GM12864 (cell line): ENCODE measurements around the gene ABCG1.

Experiments used
- DNase-seq: peaks from one replicate; pipeline ENCODE4 v3.0.0-alpha.2; 2011; ENCODE audit warnings: low read depth
- H3K4me3 ChIP-seq: 2 replicates; pipeline ENCODE4 v1.5.1; 2011; ENCODE audit warnings: mild to moderate bottlenecking, low read depth, low read length, control low read depth
- TF ChIP-seq, protein P1 (sequence below): IDR thresholded peaks from 2 replicates; pipeline ENCODE4 v1.5.1; 2011; ENCODE audit warnings: low read depth, mild to moderate bottlenecking, moderate library complexity, low read length, control low read depth, inconsistent platforms; ENCODE audit errors: missing control alignments

Gene ABCG1

DNA sequence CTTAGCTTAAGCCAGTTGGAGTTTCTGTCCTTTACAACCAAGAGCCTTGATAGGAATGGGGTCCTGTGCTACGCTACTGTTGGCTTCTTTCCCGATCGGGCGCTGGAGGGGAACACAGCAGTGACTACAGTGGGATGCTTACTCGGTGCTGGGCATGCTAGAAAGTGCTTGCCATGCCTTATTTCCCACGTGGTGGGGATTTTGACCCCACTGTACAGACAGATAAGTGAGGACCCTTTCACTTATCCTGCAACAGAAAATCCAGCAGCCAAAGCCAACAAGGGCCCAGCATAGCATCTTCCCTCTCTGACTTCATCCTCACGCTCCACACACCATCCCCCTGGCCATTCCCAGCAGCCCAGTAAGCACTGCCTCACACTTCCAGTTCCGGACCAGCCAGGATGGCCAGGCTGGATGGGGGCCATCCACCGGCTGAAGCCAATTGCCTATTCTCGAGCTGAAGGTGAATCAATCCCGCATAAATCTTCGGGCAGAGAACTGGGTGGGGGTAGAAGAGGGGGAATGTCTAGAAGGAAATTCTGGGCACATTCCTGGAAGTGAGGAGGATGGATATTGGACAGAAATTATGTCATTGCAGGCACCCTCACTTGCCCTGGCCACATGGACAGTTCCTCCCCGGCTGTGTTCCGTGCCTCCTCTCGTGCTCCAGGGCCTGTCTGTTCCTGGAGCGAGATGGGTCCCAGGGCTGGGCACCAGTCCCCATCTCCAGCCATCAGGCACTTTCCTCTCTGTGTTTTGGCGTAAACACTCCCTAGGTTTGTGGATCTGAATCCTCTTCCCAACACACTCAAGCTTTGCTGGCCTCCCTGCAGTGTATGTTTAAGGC is 2.0 kb upstream of the ABCG1 start:
- no peak for DNase-seq
- TF ChIP-seq, protein P1, sequence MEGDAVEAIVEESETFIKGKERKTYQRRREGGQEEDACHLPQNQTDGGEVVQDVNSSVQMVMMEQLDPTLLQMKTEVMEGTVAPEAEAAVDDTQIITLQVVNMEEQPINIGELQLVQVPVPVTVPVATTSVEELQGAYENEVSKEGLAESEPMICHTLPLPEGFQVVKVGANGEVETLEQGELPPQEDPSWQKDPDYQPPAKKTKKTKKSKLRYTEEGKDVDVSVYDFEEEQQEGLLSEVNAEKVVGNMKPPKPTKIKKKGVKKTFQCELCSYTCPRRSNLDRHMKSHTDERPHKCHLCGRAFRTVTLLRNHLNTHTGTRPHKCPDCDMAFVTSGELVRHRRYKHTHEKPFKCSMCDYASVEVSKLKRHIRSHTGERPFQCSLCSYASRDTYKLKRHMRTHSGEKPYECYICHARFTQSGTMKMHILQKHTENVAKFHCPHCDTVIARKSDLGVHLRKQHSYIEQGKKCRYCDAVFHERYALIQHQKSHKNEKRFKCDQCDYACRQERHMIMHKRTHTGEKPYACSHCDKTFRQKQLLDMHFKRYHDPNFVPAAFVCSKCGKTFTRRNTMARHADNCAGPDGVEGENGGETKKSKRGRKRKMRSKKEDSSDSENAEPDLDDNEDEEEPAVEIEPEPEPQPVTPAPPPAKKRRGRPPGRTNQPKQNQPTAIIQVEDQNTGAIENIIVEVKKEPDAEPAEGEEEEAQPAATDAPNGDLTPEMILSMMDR, result no peak

DNA sequence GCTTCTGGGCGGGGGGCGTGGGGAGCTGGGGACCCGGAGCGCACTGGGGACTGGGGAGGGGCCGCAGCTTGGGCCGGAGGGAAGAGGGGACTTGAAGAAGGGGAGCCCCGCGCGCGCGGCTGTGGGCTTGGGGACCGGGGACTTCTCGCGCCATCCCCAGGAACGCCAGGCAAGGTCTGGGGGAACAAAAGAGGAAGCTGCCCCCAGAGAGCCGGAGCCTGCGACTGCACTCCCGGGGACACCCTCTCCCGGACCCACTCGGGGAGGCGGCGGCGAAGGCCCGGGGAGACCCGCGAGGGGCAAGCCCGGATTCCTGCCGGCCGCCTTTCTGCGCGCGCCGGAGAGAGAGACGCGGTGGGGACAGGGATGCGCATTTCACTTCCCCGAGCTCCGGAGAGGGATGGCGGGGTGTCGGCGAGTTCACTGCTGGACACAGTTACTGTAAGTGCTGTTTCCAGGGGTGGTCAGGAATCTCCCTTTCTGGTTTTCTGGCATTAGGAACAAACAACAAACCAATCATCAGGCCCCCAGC is 732 bp downstream of the ABCG1 start:
- DNase-seq, result no peak
- TF ChIP-seq, protein P1, result no peak
- peak overlapping the region; percentile 58 for H3K4me3 ChIP-seq

More for the DNA sequence above, 2.0 kb upstream of the ABCG1 start:
- no peak overlapping the region for H3K4me3 ChIP-seq

DNA sequence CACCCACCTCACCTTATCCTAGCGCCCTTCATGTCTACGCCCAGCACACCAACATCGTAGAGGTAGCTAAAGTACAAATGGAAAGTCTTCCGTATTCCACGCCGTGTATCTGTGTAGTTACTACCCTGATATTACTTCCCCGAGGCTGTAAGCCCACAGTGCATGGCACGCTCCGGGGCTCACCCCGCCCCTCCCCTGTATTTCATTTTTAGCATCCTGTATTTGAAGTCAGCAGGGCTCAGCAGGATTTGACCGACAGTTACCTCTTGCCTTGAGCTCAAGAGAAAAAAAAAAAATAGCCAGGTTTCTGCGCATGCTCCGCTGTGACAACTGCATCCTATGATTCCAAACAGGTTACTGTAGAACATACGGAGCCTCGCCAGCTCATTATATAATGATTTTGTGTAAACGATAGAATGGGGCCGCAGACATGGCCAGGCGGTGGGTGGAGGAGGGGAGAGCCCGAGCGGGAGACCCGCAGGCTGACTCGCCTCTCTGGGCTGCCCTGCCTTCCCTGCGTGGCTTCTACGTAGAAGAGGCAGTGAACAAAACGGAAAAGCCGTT is 1.3 kb downstream of the ABCG1 start:
- DNase-seq, result peak; percentile 68
- TF ChIP-seq, protein P1, result no peak
- H3K4me3 ChIP-seq, result peak overlapping the region; percentile 58

DNA sequence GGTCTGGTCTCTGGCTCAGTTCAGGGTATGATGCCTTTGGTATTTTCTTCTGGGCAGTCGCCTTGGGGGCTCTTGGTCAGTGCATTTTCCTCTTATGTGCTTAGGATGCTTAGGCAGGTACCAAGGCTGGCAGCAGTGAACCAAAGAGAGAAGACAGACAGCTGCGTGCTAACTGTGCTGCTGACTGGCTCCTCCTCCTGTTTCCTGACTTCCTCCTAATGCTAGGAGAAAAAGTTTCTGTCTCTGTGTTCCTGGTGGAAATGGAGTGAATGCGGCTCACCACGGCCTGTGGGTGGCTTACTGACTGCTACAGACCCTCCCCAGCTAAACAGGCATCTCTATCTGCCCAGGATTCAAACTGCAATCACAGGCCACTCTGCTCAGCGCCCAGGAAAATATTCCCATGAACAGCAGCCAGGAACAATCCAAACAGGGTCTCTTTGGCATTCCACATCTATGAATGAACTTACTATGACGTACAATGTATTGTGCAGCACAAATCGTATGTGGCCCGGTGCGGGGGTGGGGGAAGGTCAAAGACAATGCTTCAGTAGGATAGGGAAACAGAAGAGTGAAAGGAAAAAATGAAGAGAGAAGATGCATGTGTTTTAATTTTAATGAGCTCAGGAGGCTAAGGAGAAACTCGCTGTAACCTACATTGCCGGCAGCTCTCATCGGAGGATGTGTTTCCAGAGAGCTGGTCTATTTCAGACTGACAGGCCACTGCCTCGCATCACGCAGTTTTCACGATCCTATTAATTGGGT is 2.8 kb downstream of the ABCG1 start:
- DNase-seq, result no peak
- H3K4me3 ChIP-seq, result no peak overlapping the region
- TF ChIP-seq, protein P1, result no peak

DNA sequence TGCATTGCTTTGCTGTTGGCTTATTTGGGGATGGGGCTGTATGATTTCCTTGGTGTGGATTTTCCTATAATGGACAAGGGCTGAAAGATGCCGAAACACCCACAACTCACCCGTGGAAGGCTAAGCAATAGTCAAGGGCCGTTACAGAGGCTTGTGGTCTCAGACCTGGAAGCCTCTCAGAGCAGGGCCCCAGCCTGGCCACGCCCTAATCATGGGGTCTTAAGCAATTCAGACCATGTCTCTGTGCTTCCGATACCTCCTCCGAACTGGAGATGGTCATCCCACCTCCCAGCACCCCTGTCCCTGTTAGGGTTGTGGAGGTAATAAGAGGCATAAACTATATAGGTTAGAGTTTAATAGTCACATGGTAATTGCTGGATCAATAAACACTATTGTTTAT is 3.4 kb downstream of the ABCG1 start:
- TF ChIP-seq, protein P1, result no peak

DNA sequence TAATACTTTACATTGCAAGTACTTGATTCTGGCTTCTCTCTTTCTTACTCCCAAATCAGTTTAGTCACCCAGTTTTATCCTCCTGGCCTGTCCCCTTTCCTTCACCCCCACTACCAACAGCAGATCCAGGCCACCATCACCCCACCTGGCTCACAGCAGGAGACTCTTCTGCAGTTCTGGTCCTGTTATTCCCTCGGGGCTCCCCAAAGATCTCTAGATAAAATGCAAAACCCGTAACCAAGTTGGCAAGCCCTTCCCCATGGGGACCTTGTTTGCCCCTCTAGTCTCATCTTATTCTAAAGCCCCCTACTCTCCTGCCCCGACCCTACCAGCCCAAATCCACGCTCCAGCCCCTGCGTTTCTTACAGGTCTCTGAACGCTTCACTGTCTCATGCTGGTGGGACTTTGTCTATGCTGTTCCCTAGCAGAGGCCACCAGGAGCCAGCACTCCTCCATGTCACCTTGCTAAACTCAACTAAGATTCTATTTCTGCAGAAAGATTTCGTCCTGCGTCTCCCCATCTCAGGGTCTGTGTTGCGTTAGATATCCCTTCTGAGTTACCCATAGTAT is 4.0 kb downstream of the ABCG1 start:
- no peak for DNase-seq
- H3K4me3 ChIP-seq, result no peak overlapping the region
- TF ChIP-seq, protein P1, result no peak

More for the DNA sequence above, 3.4 kb downstream of the ABCG1 start:
- DNase-seq, result no peak
- H3K4me3 ChIP-seq, result no peak overlapping the region
